Endodermal cell (in vitro differentiated cells): ENCODE results near the gene PCID2. TPM values are rescaled to one million over a fixed set of nuclear protein-coding genes. Genes with fewer than 3 reads are reported as not detected.
A peak's percentile ranks its signal among the peaks of the same experiment; 100 is the strongest.

Source experiments
- DNase-seq: peaks from one replicate; pipeline ENCODE4 v3.0.0-alpha.2; 2017
- H3K27ac ChIP-seq: 2 replicates; pipeline ENCODE4 v1.5.1; 2013; ENCODE audit warnings: mild to moderate bottlenecking, low read depth, low read length, moderate library complexity
- H3K27me3 ChIP-seq: 2 replicates; pipeline ENCODE4 v1.6.1; 2013; ENCODE audit warnings: mild to moderate bottlenecking, low read length, moderate library complexity; ENCODE audit not compliant: insufficient read depth, control insufficient read depth, poor library complexity, severe bottlenecking
- H3K36me3 ChIP-seq: 2 replicates; pipeline ENCODE4 v1.7.0; 2013; ENCODE audit warnings: mild to moderate bottlenecking, low read length, moderate library complexity; ENCODE audit not compliant: control insufficient read depth, insufficient read depth
- H3K4me1 ChIP-seq: one replicate; pipeline ENCODE4 v1.7.0; 2013; ENCODE audit warnings: low read length; ENCODE audit not compliant: control insufficient read depth, insufficient read depth
- H3K4me3 ChIP-seq: 2 replicates; pipeline ENCODE4 v1.5.1; 2013; ENCODE audit warnings: mild to moderate bottlenecking, low read length, moderate library complexity
- H3K9ac ChIP-seq: 2 replicates; pipeline ENCODE4 v1.6.1; 2013; ENCODE audit warnings: mild to moderate bottlenecking, low read length, moderate library complexity; ENCODE audit not compliant: poor library complexity, severe bottlenecking; ENCODE audit errors: extremely low read depth
- H3K9me3 ChIP-seq: 2 replicates; pipeline ENCODE4 v1.6.1; 2013; ENCODE audit warnings: mild to moderate bottlenecking, low read length, moderate library complexity; ENCODE audit not compliant: control insufficient read depth
- H3K27ac Mint-ChIP-seq: 2 replicates; pipeline ENCODE4 v1.8.0; 2020; ENCODE audit warnings: mixed read lengths
- H3K27me3 Mint-ChIP-seq: 2 replicates; pipeline ENCODE4 v1.8.0; 2021; ENCODE audit warnings: mild to moderate bottlenecking, mixed read lengths; ENCODE audit not compliant: insufficient read depth
- H3K36me3 Mint-ChIP-seq: 2 replicates; pipeline ENCODE4 v1.8.0; 2020; ENCODE audit warnings: low read depth, mixed read lengths
- H3K4me1 Mint-ChIP-seq: 2 replicates; pipeline ENCODE4 v1.8.0; 2020; ENCODE audit warnings: mixed read lengths
- H3K4me3 Mint-ChIP-seq: 2 replicates; pipeline ENCODE4 v1.8.0; 2020; ENCODE audit warnings: mild to moderate bottlenecking, moderate library complexity, mixed read lengths
- H3K9me3 Mint-ChIP-seq: 2 replicates; pipeline ENCODE4 v1.8.0; 2020; ENCODE audit warnings: mild to moderate bottlenecking, mixed read lengths
- WGBS, 2 experiments: methylation state at CpG; one replicate each; pipeline versions ENCODE4 v1.1.5 to v1.1.7; 2013; ENCODE audit warnings: missing lambda C conversion rate in 2 of 2, mixed read lengths in 1 of 2; ENCODE audit not compliant: insufficient coverage in 1 of 2, insufficient read length in 1 of 2; 5-methylcytosine and 5-hydroxymethylcytosine counted together
- total RNA-seq, 2 donors: library from RNA; stranded (reverse); fragmentation: NEBNext Ultra II Directional in 1 of 2; extraction: Animal tissue kit (Norgen Biotek cat#: 25700) in 1 of 2; gene quantifications; 2 replicates in 1 of 2; 3 replicates in 1 of 2; pipeline ENCODE4 v1.2.1, GENCODE V29; 2021
- TF ChIP-seq, protein P1 (sequence below): fragments of 200-600 bp; sonication (generic); conservative IDR thresholded peaks from 2 replicates; pipeline ENCODE4 v1.5.0; 2021; ENCODE audit warnings: antibody characterized with exemption, mild to moderate bottlenecking

The PCID2 gene
- total RNA-seq, 2 donors from 2014 or later: 70.5 to 71.7 TPM

DNA sequence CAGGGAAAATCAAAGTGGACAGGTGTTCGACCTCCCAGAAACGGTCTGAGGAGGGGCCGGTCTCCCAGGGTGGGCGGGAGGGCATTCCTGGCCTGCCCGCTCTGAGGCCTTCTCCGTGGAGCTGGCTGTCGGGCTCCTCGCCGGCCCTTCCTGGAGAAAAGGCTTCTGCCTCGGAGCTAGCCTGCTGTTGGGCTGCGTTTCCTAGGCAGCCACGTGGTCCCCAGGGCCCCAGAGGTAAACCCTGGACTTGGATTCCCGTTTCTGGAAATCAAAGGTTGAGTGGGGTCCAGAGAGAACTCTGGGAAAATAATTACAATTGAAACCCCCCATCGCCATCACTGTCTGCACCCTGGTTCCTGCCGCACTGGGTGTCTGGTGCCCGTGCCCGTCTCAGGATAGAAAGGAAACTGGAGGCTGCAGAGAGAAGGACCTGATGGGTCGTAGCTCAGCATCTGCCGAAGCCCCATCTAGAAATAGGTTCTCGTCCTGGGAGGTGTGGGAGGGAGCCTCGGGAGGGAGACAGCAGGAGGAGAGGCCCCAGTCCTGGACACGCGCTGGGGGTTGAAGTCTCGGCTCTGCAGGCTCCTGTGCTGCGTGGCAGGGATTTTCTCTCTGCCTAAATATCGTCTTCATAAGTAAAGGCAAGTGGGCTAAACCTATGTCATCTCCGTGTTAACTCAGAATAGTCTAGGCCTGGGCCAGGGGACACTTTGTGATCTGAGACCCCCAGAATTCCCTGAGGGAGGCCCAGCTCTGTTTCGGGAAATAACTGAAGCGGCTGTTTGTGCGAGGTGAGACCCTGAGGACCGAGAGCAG is 57.7 kb downstream of the PCID2 start:
- Mint-ChIP-seq H3K27me3 (no peaks in the 10 kb centered on the region), H3K9me3 (peaks cover 3% of the 10 kb centered on the region), H3K27ac (no peak overlapping the region), H3K4me1 (peaks cover 21% of the 10 kb centered on the region), H3K4me3 (peak overlapping the region; percentile 14), H3K36me3 (peaks cover 12% of the 10 kb centered on the region)
- Histone ChIP-seq H3K36me3 (no peaks in the 10 kb centered on the region), H3K27me3 (peaks cover 13% of the 10 kb centered on the region), H3K9ac (no peak overlapping the region), H3K9me3 (peaks cover 4% of the 10 kb centered on the region), H3K27ac (no peak overlapping the region), H3K4me1 (peaks cover 8% of the 10 kb centered on the region), H3K4me3 (no peak overlapping the region)
- TF ChIP-seq, protein P1, sequence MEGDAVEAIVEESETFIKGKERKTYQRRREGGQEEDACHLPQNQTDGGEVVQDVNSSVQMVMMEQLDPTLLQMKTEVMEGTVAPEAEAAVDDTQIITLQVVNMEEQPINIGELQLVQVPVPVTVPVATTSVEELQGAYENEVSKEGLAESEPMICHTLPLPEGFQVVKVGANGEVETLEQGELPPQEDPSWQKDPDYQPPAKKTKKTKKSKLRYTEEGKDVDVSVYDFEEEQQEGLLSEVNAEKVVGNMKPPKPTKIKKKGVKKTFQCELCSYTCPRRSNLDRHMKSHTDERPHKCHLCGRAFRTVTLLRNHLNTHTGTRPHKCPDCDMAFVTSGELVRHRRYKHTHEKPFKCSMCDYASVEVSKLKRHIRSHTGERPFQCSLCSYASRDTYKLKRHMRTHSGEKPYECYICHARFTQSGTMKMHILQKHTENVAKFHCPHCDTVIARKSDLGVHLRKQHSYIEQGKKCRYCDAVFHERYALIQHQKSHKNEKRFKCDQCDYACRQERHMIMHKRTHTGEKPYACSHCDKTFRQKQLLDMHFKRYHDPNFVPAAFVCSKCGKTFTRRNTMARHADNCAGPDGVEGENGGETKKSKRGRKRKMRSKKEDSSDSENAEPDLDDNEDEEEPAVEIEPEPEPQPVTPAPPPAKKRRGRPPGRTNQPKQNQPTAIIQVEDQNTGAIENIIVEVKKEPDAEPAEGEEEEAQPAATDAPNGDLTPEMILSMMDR: no peak
- DNase-seq: peak; percentile 39
- 90 to 94% methylated on average over 20 to 31 of the region's 31 CpGs for WGBS, 2 experiments

DNA sequence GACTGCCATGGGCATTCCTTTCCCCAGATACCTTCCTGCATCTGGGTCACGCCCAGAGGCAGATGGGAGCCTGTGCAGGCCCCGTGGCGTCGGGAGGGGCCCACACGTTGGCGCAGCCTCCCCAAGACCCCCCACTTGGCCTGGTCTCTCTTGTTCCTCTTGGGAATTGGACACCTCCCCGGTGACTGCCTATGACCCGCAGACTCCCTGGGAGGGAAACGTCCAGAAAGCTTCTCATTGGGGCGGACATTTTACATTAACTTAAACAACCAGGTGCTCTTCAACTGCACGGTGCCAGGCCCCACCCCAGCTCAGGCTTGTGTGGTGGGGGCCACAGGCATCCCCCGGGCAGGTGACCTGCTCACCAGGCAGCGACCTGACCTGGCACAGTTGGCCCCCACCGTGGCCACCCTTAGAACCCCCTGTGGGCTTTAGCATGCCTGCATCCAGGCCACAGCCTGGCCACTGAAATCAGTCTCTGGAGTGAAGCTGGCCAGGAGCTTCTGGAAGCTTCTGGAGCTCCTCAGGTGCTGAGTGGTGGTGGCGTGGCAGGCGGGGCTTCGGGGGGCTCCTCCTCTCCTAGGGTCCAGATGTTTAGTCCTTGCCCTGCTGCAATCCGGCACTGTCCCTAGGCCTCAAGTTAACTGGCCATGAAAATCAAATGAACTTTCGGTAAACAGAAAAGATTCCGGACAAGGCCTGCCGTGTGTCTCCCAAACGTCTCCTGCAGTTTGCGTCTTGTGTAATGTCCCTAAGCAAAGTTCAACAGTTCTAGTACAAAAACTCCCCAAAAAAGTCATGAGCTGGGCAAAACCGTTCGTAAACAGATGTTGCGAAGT is 58.5 kb downstream of the PCID2 start:
- no peak overlapping the region for H3K27ac ChIP-seq
- no peaks in the 10 kb centered on the region for H3K27me3 Mint-ChIP-seq
- peaks cover 13% of the 10 kb centered on the region for H3K27me3 ChIP-seq
- WGBS, 2 experiments: 93% methylated on average over 22 to 26 of the region's 26 CpGs
- no peak overlapping the region for H3K9ac ChIP-seq
- peaks cover 12% of the 10 kb centered on the region for H3K36me3 Mint-ChIP-seq
- TF ChIP-seq, protein P1: no peak
- H3K4me3 ChIP-seq: no peak overlapping the region
- H3K9me3 ChIP-seq: no peaks in the 10 kb centered on the region
- no peaks in the 10 kb centered on the region for H3K36me3 ChIP-seq
- H3K27ac Mint-ChIP-seq: no peak overlapping the region
- peak; percentile 31 for DNase-seq
- peaks cover 8% of the 10 kb centered on the region for H3K4me1 ChIP-seq
- H3K4me1 Mint-ChIP-seq: peaks cover 17% of the 10 kb centered on the region
- no peaks in the 10 kb centered on the region for H3K9me3 Mint-ChIP-seq
- H3K4me3 Mint-ChIP-seq: no peak overlapping the region

DNA sequence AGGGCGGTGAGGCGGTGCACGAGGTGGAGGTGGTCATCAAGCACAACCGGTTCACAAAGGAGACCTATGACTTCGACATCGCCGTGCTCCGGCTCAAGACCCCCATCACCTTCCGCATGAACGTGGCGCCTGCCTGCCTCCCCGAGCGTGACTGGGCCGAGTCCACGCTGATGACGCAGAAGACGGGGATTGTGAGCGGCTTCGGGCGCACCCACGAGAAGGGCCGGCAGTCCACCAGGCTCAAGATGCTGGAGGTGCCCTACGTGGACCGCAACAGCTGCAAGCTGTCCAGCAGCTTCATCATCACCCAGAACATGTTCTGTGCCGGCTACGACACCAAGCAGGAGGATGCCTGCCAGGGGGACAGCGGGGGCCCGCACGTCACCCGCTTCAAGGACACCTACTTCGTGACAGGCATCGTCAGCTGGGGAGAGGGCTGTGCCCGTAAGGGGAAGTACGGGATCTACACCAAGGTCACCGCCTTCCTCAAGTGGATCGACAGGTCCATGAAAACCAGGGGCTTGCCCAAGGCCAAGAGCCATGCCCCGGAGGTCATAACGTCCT is 59.4 kb downstream of the PCID2 start:
- no peak overlapping the region for H3K27ac Mint-ChIP-seq
- DNase-seq: peak; percentile 46
- no peaks in the 10 kb centered on the region for H3K9me3 ChIP-seq
- WGBS, 2 experiments: 94 to 95% methylated on average over 21 to 38 of the region's 38 CpGs
- peaks cover 15% of the 10 kb centered on the region for H3K4me1 Mint-ChIP-seq
- H3K4me3 Mint-ChIP-seq: no peak overlapping the region
- H3K27me3 ChIP-seq: peaks cover 13% of the 10 kb centered on the region
- peaks cover 8% of the 10 kb centered on the region for H3K4me1 ChIP-seq
- H3K27me3 Mint-ChIP-seq: no peaks in the 10 kb centered on the region
- no peak overlapping the region for H3K9ac ChIP-seq
- no peak overlapping the region for H3K4me3 ChIP-seq
- TF ChIP-seq, protein P1: no peak
- H3K36me3 Mint-ChIP-seq: peaks cover 12% of the 10 kb centered on the region
- no peaks in the 10 kb centered on the region for H3K36me3 ChIP-seq
- no peaks in the 10 kb centered on the region for H3K9me3 Mint-ChIP-seq
- H3K27ac ChIP-seq: no peak overlapping the region
